HPDE6-E6E7 (cell line): Measurements from ENCODE around the gene CACNA2D3.
A peak's percentile ranks its signal among the peaks of the same experiment; 100 is the strongest.

Experiments used
- DNase-seq: peaks from one replicate; pipeline ENCODE4 v3.0.0; 2011; ENCODE audit warnings: missing footprints; ENCODE audit errors: extremely low spot score

Gene CACNA2D3

DNA sequence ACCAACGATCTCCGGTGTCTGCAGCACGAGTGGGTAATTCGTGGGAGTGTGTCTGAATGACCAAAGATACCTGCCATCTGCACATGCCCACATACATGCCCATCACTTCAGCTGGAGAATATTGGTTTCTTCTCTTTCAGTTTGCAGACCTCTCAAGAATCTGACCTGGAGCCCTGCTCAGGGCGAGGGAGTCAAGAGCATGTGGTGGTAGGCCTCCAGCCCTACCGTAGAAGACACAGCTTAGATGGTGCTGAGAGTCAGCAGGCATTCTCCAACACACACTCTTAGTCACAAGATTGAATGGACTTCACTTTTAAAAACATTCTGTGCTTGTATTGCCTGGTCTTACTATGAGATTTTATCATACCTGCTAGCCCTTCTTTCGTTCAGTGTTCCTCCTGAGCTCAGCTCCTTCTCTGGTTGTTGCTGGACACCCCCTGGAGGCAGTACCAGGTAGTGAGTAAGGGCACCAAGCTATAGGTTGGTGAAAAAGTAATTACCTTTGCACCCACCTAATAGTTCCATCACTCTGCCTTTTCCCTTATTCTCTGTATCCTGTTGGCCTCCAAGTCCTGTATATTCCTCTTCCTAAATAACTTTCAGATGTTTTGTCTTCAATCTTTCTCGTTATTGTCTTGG, 252.0 kb downstream of the CACNA2D3 start:
- no peak for DNase-seq

DNA sequence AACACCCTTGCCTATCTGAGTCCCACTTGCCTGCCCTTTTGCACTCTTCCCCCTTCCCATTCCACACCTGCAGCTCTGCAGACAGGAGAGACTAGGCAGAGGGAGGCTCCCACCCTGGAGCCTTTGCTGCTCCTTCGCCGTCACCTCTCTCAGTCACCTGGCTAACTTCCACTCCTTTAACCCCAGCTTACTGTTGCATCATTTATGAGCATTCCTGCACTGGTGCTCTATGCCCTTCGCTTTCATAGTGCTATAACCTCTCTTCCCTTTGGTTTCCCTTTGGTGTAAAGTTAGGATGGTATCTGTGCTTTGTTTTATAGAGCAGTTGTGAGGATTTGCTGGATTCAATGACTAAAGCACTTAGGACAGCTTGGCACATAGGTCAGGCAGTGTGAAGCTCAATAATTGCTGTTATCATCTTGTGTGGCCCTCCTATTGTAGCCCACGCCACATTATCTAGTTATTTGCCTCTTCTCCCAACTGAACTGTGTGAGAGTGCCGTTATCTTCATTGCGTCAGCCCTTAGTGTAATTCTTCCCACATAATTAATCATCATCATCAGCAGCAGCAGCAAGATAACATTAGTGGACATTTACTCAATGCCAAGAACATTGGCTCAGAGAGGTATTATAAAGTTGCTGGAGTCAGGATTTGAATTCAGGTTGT, 253.9 kb downstream of the CACNA2D3 start:
- no peak for DNase-seq

DNA sequence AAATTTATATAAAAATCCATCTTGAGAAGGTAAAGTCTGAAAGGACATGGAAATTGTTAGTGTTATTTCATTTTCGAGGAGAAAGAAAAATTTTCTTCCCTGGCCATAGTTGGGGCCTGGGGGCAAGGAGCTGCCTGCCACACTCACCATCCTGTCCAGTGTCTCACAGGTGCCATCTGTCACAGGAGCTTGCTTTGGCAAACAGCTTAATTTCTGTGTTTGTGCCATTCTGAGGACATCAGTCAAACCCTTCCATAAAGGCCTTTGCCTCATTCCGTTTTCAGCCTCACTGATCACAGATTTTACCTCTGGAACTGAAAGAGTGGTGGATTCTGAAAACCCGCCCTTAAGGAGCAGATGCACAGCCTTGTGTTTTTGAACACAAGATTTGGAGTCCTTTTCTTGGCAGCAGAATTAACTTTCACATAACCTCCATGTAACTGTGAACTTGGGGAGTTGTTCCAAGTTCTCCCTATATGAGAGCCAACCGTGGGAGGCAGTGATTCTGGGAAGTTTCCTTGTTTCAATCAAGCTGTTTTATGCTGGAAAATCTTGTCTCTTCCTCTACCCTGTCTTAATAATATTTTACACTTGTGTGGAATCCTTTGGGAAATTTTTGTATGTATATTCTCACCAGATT, 254.7 kb downstream of the CACNA2D3 start:
- DNase-seq = no peak

DNA sequence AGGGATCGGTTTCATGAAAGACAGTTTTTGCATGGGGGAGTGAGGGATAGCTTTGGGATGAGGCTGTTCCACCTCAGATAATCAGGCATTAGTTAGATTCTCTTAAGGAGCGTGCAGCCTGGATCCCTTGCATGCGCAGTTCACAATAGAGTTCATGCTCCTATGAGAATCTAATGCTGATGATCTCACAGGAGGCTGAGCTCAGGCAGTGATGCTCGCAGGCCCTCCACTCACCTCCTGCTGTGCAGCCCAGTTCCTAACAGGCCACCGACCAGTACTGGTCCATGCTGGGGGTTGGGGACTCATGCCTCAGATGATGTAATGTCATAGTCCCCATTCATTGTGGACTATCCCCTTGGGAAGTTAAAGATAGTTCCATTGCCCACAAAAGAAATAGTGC, 255.8 kb downstream of the CACNA2D3 start:
- DNase-seq = no peak

DNA sequence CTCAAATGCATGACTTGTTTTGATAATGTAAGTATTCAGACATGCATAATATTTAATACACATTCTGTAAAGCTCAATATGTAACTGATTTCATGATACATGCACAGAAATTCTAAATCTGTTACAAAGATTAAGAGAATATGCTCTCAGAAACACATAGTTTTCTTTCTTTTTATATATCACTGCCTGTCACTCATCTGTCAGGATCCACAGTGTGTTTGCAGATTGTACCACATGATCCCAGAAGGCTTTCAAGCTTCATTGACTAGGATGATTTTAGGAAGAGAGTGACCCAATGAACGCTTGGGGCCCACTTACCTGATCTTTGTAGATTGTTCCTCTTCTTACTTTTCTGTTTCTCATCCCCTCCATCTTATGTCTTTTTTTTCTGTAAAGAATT, 261.9 kb downstream of the CACNA2D3 start:
- no peak for DNase-seq

DNA sequence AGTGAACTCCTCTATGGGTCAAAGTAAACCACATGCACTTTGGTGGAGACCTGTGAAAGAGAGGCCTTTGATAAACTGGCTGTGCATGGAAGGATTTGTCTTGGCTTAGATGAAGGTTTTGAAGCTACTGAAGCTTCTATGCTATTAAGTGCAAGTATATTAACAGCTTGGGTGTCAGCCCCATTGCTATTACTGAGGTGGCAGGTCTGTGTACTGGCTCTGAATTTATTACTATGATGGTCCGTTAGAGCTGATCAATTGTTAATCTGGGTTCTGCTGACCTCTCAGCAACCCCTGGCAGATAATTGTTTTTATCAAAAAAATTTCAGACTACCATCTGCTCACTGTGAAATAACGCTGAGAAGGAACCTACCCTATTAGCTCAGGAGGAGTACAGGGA, 268.2 kb downstream of the CACNA2D3 start:
- DNase-seq = no peak

DNA sequence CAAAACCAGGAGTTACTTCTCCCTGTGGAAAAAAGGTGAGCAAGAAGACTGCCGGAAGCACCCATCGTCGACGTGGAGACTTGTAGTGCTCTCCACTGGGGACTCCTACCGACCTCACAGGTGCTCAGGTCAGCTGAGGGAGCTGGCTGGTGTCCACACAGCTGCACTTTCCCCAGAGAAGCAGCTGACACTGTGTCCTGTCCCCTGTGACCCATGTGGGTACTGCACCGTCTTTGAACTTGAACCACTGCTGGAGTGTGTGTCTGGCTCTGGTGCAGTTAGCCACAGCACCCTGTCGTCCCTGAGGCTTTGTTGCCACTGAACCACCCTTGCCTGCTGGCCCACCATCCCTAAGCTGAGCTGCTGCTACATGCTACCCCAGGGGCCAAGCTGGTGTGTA, 270.8 kb downstream of the CACNA2D3 start:
- no peak for DNase-seq

DNA sequence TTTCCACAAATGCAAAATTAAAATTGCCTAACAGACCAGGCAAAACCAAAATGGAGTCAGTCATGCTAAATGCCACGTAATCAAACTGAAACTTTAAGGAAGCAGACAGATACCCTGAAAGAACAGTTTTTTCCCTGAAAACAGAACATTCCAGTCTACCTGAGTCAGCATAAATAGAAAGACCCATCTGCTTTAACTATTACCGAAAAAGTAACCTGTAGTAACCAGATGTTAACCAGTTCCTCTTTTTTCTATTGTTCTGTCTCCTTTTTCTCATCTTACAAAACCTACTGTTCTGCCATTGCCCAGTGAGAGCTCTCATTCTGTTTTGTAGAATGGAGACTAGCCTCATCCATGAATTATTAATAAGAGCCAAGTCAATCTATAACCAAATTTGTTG, 286.0 kb downstream of the CACNA2D3 start:
- DNase-seq = no peak

DNA sequence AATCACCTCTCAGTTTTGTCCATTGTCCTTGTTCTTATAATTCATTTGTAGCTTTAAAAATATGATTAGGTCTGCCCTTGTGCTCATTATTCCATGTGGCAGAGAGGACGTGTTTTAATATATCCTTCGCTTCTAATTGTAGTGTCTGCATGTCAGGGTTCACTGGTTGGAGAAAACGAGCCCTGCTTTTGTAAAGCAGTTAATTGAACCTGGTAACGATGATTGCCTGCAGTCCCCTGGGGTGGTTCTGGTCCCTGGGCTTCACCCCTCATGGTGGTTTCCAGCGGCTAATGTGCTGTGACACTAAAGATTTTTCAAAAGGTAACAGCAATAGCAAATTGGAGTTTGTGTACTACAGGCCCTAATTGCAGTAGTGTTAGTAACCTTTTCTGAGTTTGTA, 299.6 kb downstream of the CACNA2D3 start:
- no peak for DNase-seq

DNA sequence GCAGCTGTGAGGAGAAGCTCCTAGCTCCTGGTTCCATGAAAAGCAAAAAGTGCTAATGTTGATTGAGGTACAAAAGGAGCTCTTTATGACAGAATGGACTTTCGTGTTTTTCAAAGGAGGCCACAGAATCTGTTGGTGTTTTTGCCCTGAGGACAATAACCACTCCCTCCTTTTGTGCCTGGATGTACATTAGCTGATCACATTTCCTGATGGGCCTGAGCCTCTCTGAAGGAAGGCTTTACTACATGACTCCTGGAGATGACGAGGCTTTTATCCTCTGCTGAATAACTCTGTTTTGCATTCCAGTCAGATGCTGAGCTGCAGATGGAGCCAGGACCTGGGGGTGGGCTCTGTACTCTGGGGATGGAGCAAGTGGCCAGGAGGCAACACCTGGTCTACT, 301.9 kb downstream of the CACNA2D3 start:
- no peak for DNase-seq

DNA sequence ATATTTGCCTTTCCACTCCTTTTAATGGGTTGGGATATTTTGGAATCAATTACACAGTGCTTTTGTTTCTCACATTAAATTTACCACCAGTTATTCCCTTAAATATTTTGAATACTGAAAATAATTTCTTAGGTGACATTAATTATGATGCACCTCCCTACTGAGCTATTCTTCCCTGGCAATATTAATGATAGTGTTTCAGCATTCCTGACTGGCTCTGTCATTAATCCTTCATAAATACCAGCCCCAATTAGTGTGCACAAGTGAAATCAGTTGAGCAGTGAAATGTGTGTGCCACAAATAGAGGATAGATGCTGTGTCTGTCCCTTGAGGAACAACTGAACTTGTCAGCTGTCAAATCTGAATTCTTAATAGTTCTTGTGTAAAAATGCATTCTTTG, 304.0 kb downstream of the CACNA2D3 start:
- no peak for DNase-seq

DNA sequence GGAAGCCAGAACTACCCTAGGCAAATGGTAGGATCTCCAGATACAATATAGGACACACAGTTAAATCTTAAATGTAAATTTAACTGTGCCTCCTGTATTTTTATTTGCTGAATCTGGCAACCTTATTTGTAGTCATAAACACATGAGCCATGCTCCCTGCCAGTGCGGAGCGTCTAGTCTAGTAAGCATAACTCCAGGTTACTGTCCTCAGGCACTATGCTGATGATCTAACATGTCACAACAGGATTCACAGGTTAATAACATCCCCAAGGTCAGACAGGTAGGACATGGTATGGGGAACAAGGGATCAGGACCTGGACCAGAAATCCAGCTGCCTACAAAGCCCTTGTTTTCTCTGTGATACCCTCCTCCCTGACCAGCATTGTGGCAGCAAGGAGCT, 305.1 kb downstream of the CACNA2D3 start:
- no peak for DNase-seq

DNA sequence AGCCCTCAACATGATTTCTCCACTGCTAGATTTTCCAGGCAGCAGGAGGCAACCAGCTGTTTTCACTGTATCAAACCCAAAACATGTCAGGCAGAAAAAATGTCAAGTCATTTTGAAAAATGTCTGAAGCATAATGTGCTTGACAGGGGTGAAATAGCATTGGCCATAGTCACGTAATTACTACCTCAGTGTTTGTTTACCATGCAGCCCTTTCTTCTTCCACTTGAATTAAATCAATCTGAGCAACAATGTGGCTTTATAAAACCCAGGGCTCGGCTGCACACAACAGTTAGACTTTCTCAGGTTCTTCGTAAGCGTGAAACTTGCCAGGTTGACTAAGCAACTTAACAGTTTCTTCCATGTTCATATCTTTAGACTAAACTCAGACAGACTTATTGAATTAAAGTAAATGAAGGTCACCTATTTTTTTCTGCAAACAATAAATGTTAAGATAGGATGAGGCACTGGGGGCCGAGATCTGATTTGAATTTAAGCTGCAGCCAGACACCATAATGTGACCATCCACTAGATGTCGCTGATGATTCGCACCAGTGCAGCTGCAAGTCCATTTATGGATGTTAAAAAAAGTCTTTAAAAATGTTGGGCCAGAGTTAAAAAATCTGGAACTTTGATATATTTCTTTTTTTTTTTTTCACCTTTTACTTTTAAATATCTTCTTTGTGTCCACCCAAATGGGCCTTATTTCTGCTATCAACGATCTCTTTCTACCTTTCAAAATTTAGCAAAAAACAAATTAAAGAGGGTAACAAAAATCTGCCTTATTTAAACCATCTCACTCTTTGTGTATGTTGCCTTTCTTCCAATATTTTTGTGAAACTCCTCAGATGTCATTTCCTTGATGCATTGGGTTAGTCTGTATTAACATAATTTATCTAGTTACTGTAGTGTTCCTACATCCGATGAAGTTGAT, 305.9 kb downstream of the CACNA2D3 start:
- DNase-seq = peak; percentile 2

DNA sequence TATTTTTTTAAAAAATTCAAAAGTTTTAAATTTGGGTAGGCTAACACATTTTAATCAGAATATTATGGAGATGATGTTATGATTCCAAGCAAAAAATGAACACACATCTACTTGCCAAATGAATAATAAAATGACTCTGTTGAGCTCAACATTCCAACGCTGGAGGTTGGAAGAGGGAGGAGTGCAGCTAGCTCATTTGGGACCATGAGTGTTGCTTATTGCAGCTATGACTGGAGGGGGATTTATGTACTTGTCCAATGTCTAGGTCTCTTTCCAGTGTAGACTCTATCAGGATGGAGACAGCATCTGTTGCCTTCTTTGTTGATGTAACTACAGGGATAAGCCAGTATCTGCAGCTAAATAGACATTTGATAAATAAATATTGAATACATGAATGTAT, 310.6 kb downstream of the CACNA2D3 start:
- no peak for DNase-seq

DNA sequence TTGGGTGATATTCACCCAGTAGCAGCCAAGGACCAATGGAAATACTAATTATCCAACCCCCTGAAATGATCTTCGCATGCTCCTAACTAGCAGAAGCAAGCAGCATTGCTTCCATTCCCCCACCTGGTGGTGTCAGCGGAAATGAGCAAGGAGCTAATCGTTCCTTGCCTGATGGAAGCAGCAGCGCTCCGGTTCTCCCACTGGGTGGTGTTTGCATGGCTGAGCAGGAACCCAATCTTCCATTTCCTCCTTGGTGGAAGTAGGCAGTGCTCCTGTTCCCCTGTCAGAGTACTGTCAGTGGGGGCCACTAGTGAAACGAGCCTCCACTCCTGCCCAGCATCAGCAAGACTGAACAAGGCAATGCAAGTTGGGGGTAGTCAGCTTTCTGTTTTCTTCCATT, 311.5 kb downstream of the CACNA2D3 start:
- no peak for DNase-seq

DNA sequence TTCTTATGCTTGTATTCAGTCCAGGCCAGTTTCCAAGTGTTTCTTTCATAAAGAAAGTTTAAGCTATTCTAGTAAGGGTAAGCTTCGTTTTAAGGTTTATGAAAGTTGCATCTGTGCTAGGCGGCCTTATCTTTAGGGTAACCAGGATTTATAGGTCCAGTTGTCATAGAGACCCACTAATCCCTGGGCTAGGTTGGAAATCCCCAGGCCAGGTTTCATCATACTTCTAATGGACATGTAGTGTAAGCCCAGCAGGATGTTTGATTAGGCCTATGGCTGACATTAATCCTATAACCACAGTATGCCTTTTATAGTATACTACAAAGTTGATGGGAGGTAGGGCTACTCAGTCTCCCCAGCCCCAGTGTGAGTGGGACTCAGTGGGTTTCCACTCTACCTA, 312.4 kb downstream of the CACNA2D3 start:
- no peak for DNase-seq

DNA sequence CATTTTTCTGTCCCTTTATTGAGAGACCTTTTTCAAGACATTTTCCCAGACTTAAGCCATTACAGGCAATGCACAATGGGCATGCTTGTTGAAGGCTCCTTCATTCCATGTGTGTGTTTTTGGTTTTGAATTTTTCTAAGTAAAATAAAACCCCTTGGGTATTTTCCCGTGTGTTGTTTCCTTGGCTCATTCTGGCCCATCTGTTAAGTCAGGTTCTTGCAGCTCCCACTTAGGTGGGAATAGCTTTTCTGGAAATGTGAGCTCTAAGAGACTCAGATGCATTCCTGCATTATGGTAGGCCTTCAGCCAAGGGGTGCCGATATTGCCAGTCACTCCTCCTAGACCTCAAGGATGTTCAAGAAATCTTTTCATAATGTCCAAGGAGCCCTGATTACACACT, 314.9 kb downstream of the CACNA2D3 start:
- no peak for DNase-seq

DNA sequence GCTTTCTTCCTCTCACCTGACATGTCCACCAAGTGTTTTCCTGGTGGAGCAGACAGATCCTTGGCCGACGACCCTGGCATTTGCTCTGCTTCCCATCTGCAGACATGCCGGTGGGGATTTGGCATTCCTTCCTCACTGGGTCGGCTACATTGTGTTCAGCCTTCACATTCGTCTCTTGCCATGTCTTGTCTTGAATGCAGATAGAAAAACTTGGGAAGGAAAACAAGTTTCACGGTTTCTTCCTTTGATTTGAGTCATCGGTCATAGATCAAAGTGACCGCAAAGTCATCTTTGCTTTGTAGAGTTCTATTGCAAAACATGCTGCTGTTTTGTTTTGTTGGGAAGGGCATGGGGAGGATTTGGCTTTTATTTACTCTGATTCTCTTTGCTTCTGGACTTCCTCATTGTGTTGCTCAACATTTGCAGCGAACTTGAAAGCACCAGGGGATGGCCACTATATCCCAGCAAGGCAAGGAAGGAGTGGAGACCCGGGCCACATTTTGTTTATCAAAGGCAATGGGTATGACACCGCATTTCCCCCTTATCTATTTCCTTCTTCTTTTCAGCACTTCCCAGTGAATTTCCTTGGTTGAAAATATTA, 321.3 kb downstream of the CACNA2D3 start:
- DNase-seq = no peak

DNA sequence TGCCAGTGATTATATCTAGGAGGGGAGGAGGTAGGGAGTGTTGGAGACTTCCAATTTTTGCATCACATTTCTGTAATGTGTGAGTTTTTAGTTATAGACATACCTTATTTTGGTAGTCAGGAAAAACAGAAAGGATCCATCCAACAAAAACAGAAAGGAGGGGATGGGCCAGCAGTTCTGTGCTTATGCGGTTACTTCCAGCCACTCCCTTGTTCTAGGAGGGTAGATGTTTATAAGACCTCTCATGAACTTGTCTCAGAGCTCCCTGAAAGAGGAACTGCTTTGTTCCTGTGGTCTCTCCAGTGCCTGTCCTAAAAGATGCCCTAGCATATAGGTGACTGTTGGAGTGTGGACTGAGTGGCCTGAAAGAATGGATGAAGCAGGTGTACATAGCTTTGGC, 323.3 kb downstream of the CACNA2D3 start:
- DNase-seq = no peak

DNA sequence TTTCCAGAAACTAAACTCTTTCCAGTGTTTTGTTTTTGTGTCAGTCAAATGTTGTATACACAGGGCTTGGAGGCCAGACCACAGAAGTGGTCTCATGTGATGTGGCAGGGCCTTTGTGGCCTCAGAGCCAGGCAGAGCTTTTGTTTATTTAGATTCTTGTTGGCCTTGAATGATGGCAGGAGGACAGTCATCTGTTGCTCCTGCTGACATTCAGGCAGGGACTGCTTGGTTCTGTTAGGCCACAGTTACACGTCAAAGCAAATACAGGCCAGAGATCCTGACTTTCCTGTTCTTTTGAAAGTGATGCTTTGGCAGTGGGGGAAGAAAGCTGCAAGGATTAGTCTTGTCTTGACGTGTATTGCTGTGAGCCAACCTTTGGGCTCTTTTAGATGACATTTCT, 325.1 kb downstream of the CACNA2D3 start:
- no peak for DNase-seq

DNA sequence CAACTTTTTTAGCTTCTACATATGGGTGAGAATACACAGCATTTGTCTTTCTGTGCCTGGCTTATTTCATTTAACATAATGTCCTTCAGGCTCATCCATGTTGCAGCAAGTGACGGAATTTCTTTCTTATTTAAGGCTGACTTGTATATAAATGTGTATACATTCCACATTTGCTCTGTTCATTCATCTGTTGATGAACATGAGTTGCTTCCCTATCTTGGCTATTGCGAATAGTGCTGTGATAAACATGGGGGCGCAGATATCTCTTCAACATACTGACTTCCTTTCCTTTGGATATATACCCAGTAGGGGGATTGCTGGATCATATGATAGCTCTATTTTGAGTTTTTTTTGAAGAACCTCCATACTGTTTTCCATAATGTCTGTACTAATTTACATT, 332.5 kb downstream of the CACNA2D3 start:
- no peak for DNase-seq

DNA sequence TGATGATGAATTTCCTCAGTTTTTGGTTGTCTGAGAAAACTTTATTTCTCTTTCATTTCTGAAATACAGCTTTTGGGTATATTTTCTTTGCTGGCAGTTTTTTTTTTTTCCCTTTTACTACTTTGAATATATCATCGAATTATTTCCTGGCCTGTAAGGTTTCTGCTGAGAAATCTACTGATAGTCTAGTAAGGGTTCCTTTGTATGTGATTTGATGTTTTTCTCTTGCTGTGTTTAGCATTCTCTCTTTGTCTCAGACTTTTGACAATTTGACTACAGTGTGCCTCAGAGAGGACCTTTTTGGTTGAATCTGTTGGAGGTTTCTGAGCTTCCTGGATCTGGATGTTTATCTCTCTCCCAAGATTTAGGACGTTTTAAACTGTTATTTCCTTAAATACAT, 336.0 kb downstream of the CACNA2D3 start:
- DNase-seq = no peak
